COLO829 (cell line): Measurements from ENCODE around the gene HOXA11.

ENCODE experiments used
- DNase-seq: peaks from one replicate; pipeline ENCODE4 v3.0.0; 2012; ENCODE audit warnings: low spot score

Gene HOXA11

GRCh38 chr7:27146491-27147198, 38.4 kb downstream of the HOXA11 start:
- DNase-seq: no peak

GRCh38 chr7:27145914-27146412, 39.1 kb downstream of the HOXA11 start:
- DNase-seq: no peak

GRCh38 chr7:27145165-27145913, 39.7 kb downstream of the HOXA11 start:
- no peak for DNase-seq

- DNase-seq: no peak
Observed at GRCh38 chr7:27144781-27145164, 40.3 kb downstream of the HOXA11 start.

- DNase-seq: no peak
Observed at GRCh38 chr7:27143950-27144780, 40.9 kb downstream of the HOXA11 start.

GRCh38 chr7:27143023-27143949, 41.7 kb downstream of the HOXA11 start, which contains the start of gene HOXA5:
Gene HOXA5 (minus strand): TSS chr7:27143681. CDS start chr7:27143607, 74 bp downstream.
- DNase-seq: no peak

GRCh38 chr7:27142580-27143022, 42.4 kb downstream of the HOXA11 start:
- DNase-seq: no peak

GRCh38 chr7:27141923-27142579, 43.0 kb downstream of the HOXA11 start:
- no peak for DNase-seq

GRCh38 chr7:27141137-27141922, 43.7 kb downstream of the HOXA11 start:
- no peak for DNase-seq

GRCh38 chr7:27140126-27140857, 44.7 kb downstream of the HOXA11 start:
- no peak for DNase-seq

GRCh38 chr7:27139334-27140125, 45.5 kb downstream of the HOXA11 start:
- DNase-seq: no peak

GRCh38 chr7:27138985-27139333, 46.1 kb downstream of the HOXA11 start:
- no peak for DNase-seq

GRCh38 chr7:27138472-27138871, 46.6 kb downstream of the HOXA11 start:
- DNase-seq: no peak

GRCh38 chr7:27137640-27138315, 47.3 kb downstream of the HOXA11 start:
- no peak for DNase-seq

- DNase-seq: no peak
Observed at GRCh38 chr7:27134392-27134791, 50.6 kb downstream of the HOXA11 start.

- DNase-seq: no peak
Observed at GRCh38 chr7:27133409-27134231, 51.4 kb downstream of the HOXA11 start.

GRCh38 chr7:27132978-27133377, 52.1 kb downstream of the HOXA11 start:
- DNase-seq: no peak
